NCI-H187 (cell line): ENCODE measurements around the gene NGEF.
A peak's percentile ranks its signal among the peaks of the same experiment; 100 is the strongest.
"Not testable (repeated sequence)": the region's sequence is repeated elsewhere in the genome, so short reads cannot be mapped to it uniquely, and the experiment has no call there.

Experiments
- DNase-seq, 2 experiments: peaks; one replicate each; lab custom pipeline; 2025; lab: John Stamatoyannopoulos, UW

The NGEF gene

GRCh38 chr2:233013027-233013461 is at the start of gene NGEF:
Gene NGEF (minus strand): TSS chr2:233013256. CDS start chr2:232974890, 38,366 bp downstream.
- DNase-seq = no peak

- no peak for DNase-seq
These were observed 49.4 kb upstream of the NGEF start for GRCh38 chr2:233062451-233062850.

- no peak for DNase-seq
These were observed 48.8 kb upstream of the NGEF start for GRCh38 chr2:233061591-233062450.

GRCh38 chr2:233060980-233061590 is 48.0 kb upstream of the NGEF start:
- DNase-seq = no peak

GRCh38 chr2:233060501-233060979 is 47.5 kb upstream of the NGEF start:
- DNase-seq = no peak

GRCh38 chr2:233059797-233060500 is 46.9 kb upstream of the NGEF start, which contains the start of gene INPP5D:
Gene INPP5D (plus strand): TSS chr2:233060342. CDS start chr2:233060479, 137 bp downstream.
- no peak for DNase-seq

- no peak for DNase-seq
These were observed 46.4 kb upstream of the NGEF start for GRCh38 chr2:233059547-233059796.

- no peak for DNase-seq
These were observed 45.9 kb upstream of the NGEF start for GRCh38 chr2:233058717-233059546.

- DNase-seq = no peak
These were observed 44.0 kb upstream of the NGEF start for GRCh38 chr2:233056961-233057605.

- DNase-seq = no peak
These were observed 42.3 kb upstream of the NGEF start for GRCh38 chr2:233055362-233055761.

- DNase-seq = peak in 1 of 2 experiments; percentile 1
These were observed 41.1 kb upstream of the NGEF start for GRCh38 chr2:233053928-233054784.

GRCh38 chr2:233052517-233052916 is 39.5 kb upstream of the NGEF start:
- DNase-seq = not testable (repeated sequence)

GRCh38 chr2:233051241-233052149 is 38.4 kb upstream of the NGEF start:
- no peak for DNase-seq

GRCh38 chr2:233049194-233049761 is 36.2 kb upstream of the NGEF start:
- no peak for DNase-seq

- DNase-seq = no peak
These were observed 35.6 kb upstream of the NGEF start for GRCh38 chr2:233048569-233049193.

- DNase-seq = no peak
These were observed 34.6 kb upstream of the NGEF start for GRCh38 chr2:233047667-233048066.

- DNase-seq = no peak
These were observed 34.1 kb upstream of the NGEF start for GRCh38 chr2:233047206-233047605.

- DNase-seq = no peak
These were observed 32.0 kb upstream of the NGEF start for GRCh38 chr2:233044974-233045605.
